HepG2 (cell line): ENCODE data around the gene SAMD14. TPM values are rescaled to one million over a fixed set of nuclear protein-coding genes. Genes with fewer than 3 reads are reported as not detected.
A peak's percentile ranks its signal among the peaks of the same experiment; 100 is the strongest.

ENCODE experiments used
- ATAC-seq: fragments of 200-7000 bp; cut with Tn5 transposase; 3 replicates; pipeline ENCODE4 v1.9.1; 2020; ENCODE audit warnings: mild to moderate bottlenecking, moderate library complexity
- BruUV-seq: library from RNA; stranded (reverse); fragments of 400-500 nt; replicated peaks from 2 replicates; lab custom pipeline; 2021; lab: Mats Ljungman, UMichigan
- CTCF ChIA-PET: fragments of 300-600 bp; formaldehyde crosslinking; extraction: SDS; loops from one replicate; lab custom pipeline; 2021; ENCODE audit warnings: low total read pairs, inconsistent platforms, low intra/inter-chr PET ratio; lab: Yijun Ruan, JAX
- POLR2A ChIA-PET: fragments of 350-600 bp; sonication (Branson Sonifier 250); formaldehyde crosslinking; loops from one replicate; lab custom pipeline; 2020; ENCODE audit warnings: antibody characterized with exemption, inconsistent platforms; lab: Yijun Ruan, JAX
- DNase-seq: peaks from one replicate; pipeline ENCODE4 v3.0.0-alpha.2; 2015; ENCODE audit warnings: low spot score
- FAIRE-seq: peaks from 3 replicates; lab custom pipeline; 2011; peaks lifted over from hg19 to GRCh38; lab: Jason Lieb, UNC
- H2AFZ ChIP-seq: one replicate; pipeline ENCODE4 v1.6.1; 2011; ENCODE audit warnings: low read length, inconsistent platforms
- H3K27ac ChIP-seq: fragments of 300-600 bp; 3 replicates; pipeline ENCODE4 v1.8.0; 2011; ENCODE audit warnings: mixed run types, mild to moderate bottlenecking, mixed read lengths, low read length, inconsistent platforms; ENCODE audit not compliant: insufficient read depth; ENCODE audit errors: extremely low read length
- H3K27me3 ChIP-seq, 2 experiments: fragments of 200-600 bp in 1 of 2; 2 replicates in 1 of 2; 3 replicates in 1 of 2; pipeline versions ENCODE4 v1.6.0 to v1.8.0; 2011; ENCODE audit warnings: low read length in 2 of 2, mild to moderate bottlenecking in 2 of 2, moderate library complexity in 2 of 2, inconsistent platforms in 1 of 2; ENCODE audit not compliant: insufficient read depth in 2 of 2, control insufficient read depth in 1 of 2
- H3K36me3 ChIP-seq, 2 experiments: fragments of 200-600 bp in 1 of 2; replicated peaks in 1 of 2; 2 replicates in 1 of 2; 3 replicates in 1 of 2; pipeline versions ENCODE4 v1.5.1 to v1.8.0; 2011; ENCODE audit warnings: low read length in 2 of 2, inconsistent platforms in 1 of 2; ENCODE audit not compliant: insufficient read depth in 2 of 2, control insufficient read depth in 1 of 2
- H3K4me1 ChIP-seq: 2 replicates; pipeline ENCODE4 v1.5.1; 2012; ENCODE audit warnings: low read length, inconsistent platforms; ENCODE audit not compliant: insufficient read depth
- H3K4me2 ChIP-seq: 2 replicates; pipeline ENCODE4 v1.6.0; 2011; ENCODE audit warnings: low read depth, low read length, inconsistent platforms
- H3K4me3 ChIP-seq, 3 experiments: fragments of 200-600 bp in 1 of 3; sonication (generic), shearing (Covaris generic) in 1 of 3; replicated peaks in 1 of 3; 2 replicates each; pipeline ENCODE4 v1.5.1; 2011 to 2016; ENCODE audit warnings: low read length in 3 of 3, inconsistent platforms in 2 of 3, low read depth in 2 of 3, mild to moderate bottlenecking in 2 of 3, control low read depth in 1 of 3, mixed read lengths in 1 of 3; ENCODE audit not compliant: insufficient read depth in 1 of 3
- H3K79me2 ChIP-seq: one replicate; pipeline ENCODE4 v1.6.1; 2011; ENCODE audit warnings: low read length, inconsistent platforms; ENCODE audit not compliant: insufficient read depth
- H3K9ac ChIP-seq: 2 replicates; pipeline ENCODE4 v1.6.0; 2011; ENCODE audit warnings: mild to moderate bottlenecking, low read depth, low read length, inconsistent platforms; ENCODE audit not compliant: insufficient read depth
- H3K9me3 ChIP-seq: 2 replicates; pipeline ENCODE4 v1.5.1; 2012; ENCODE audit warnings: mild to moderate bottlenecking, low read length
- H4K20me1 ChIP-seq: 2 replicates; pipeline ENCODE4 v1.6.0; 2011; ENCODE audit warnings: inconsistent platforms, mild to moderate bottlenecking, low read length, moderate library complexity; ENCODE audit not compliant: insufficient read depth
- BHLHE40 ChIP-seq: IDR thresholded peaks from 2 replicates; pipeline ENCODE4 v1.6.1; 2011; ENCODE audit warnings: low read length, improper control_type of control experiment
- KDM5A ChIP-seq: fragments of 200-600 bp; sonication (generic); IDR thresholded peaks from 2 replicates; pipeline ENCODE4 v1.7.0; 2018; ENCODE audit warnings: antibody characterized with exemption, mild to moderate bottlenecking, low read length, borderline replicate concordance
- MTA1 ChIP-seq: sonication (generic); formaldehyde crosslinking; IDR thresholded peaks from 2 replicates; pipeline ENCODE4 v1.4.0; 2020; ENCODE audit warnings: missing genetic modification reagents, mild to moderate bottlenecking, borderline replicate concordance
- MTA3 ChIP-seq: sonication (generic); formaldehyde crosslinking; IDR thresholded peaks from 2 replicates; pipeline ENCODE4 v1.4.0; 2020; ENCODE audit warnings: missing genetic modification reagents
- POGZ ChIP-seq: sonication (generic); formaldehyde crosslinking; IDR thresholded peaks from 2 replicates; pipeline ENCODE4 v1.4.0; 2020; ENCODE audit warnings: mild to moderate bottlenecking, missing genetic modification reagents
- SRSF9 ChIP-seq: fragments of 200-400 bp; formaldehyde crosslinking; IDR thresholded peaks from 2 replicates; pipeline ENCODE4 v1.6.1; 2018; ENCODE audit warnings: borderline replicate concordance, mild to moderate bottlenecking, low read depth, low read length; ENCODE audit not compliant: insufficient read depth, poor library complexity, severe bottlenecking
- ZNF350 ChIP-seq: sonication (generic); formaldehyde crosslinking; IDR thresholded peaks from 2 replicates; pipeline ENCODE4 v1.4.0; 2020; ENCODE audit warnings: mild to moderate bottlenecking, low read depth, missing genetic modification reagents, borderline replicate concordance
- ZNF652 ChIP-seq: IDR thresholded peaks from 2 replicates; pipeline ENCODE4 v1.6.1; 2016; ENCODE audit warnings: low read depth, borderline replicate concordance
- WGBS: methylation state at CpG from one replicate; pipeline ENCODE4 v1.1.6; 2017; ENCODE audit warnings: low lambda C conversion rate; 5-methylcytosine and 5-hydroxymethylcytosine counted together
- in situ Hi-C: cut with HindIII; loops from 2 replicates; pipeline ENCODE4 v1.10.0; 2017; ENCODE audit warnings: low pct_unique_long_range_greater_than_20kb; ENCODE audit not compliant: extremely low pct_ligation_motif_present
- intact Hi-C: fragments of 100-400 bp; cut with micrococcal nuclease; formaldehyde crosslinking; loops from one replicate; pipeline ENCODE4 v1.10.0; 2022; ENCODE audit not compliant: unreplicated experiment
- polyA plus RNA-seq, 8 experiments: library from polyadenylated mRNA; depleted of rRNA in 3 of 8; stranded (reverse) in 7 of 8; unstranded in 1 of 8; fragments of >200 nt; fragmentation: Illumina TruSeq in 4 of 8; extraction: Trizol in 4 of 8; gene quantifications; 2 replicates each; pipeline versions ENCODE4 v1.2.1 to v1.2.3, GENCODE V29; 2011 to 2016; ENCODE audit warnings: low read depth in 4 of 8, missing spikeins in 1 of 8, mixed read lengths in 1 of 8; ENCODE audit not compliant: insufficient read depth in 1 of 8
- total RNA-seq, 5 experiments: library from RNA; depleted of rRNA; stranded (reverse); fragments of >200 nt; fragmentation: Illumina TruSeq; extraction: Trizol; gene quantifications; 2 replicates each; pipeline ENCODE4 v1.2.3, GENCODE V29; 2016; ENCODE audit warnings: low read depth in 1 of 5

SAMD14 gene
- total and polyA plus RNA-seq, 2 of the 13 experiments (the other 11 are each of a cell fraction or from before 2014, with no cell fraction given) = 0.07 to 0.22 TPM

- TF ChIP-seq MTA3 (CRISPR knock-in tag) = no peak
- no peak for TF ChIP-seq SRSF9
- TF ChIP-seq ZNF652 (CRISPR knock-in tag) = no peak
- TF ChIP-seq ZNF350 = no peak
- no peak for TF ChIP-seq POGZ
- TF ChIP-seq, all 625 proteins: peak for 0
These were observed 63.0 kb downstream of the SAMD14 start (continued) for GRCh38 chr17:50066995-50067394.

- intact Hi-C loops = no loop called here
- no peak for FAIRE-seq
These were observed 64.9 kb downstream of the SAMD14 start for GRCh38 chr17:50065056-50065455.

More at GRCh38 chr17:50065056-50065455, 64.9 kb downstream of the SAMD14 start:
- BruUV-seq = no TSS peak
- TF ChIP-seq KDM5A (no peak), BHLHE40 (no peak), MTA1 (CRISPR knock-in tag) (no peak)
- TF ChIP-seq, all 625 proteins: peak for 0
- ChIA-PET CTCF (no interaction called here), POLR2A (no interaction called here)
- no peak overlapping the region for H3K27ac ChIP-seq
- H3K27me3 ChIP-seq = peaks cover 7 to 44% of the 10 kb centered on the region in 2 experiments
- 42% methylated on average over 3 of the region's 3 CpGs for WGBS
- peak overlapping the region; percentile 20; the same call in 1 of the 2 replicates for H3K4me2 ChIP-seq
- no peaks in the 10 kb centered on the region for H3K79me2 ChIP-seq
- DNase-seq = no peak
- ATAC-seq = no peak
- no peaks in the 10 kb centered on the region for H4K20me1 ChIP-seq
- H3K4me3 ChIP-seq = no peak overlapping the region; a peak in 1 of 6 replicates
- in situ Hi-C loops = no loop called here
- no peak overlapping the region for H2AFZ ChIP-seq
- H3K4me1 ChIP-seq = peaks cover 10% of the 10 kb centered on the region; the same call in 1 of the 2 replicates
- no peaks in the 10 kb centered on the region for H3K36me3 ChIP-seq
- no peak overlapping the region for H3K9ac ChIP-seq
- H3K9me3 ChIP-seq = no peaks in the 10 kb centered on the region
